ENCODE data around the gene GPI.

- TF ChIP-seq, protein P1, sequence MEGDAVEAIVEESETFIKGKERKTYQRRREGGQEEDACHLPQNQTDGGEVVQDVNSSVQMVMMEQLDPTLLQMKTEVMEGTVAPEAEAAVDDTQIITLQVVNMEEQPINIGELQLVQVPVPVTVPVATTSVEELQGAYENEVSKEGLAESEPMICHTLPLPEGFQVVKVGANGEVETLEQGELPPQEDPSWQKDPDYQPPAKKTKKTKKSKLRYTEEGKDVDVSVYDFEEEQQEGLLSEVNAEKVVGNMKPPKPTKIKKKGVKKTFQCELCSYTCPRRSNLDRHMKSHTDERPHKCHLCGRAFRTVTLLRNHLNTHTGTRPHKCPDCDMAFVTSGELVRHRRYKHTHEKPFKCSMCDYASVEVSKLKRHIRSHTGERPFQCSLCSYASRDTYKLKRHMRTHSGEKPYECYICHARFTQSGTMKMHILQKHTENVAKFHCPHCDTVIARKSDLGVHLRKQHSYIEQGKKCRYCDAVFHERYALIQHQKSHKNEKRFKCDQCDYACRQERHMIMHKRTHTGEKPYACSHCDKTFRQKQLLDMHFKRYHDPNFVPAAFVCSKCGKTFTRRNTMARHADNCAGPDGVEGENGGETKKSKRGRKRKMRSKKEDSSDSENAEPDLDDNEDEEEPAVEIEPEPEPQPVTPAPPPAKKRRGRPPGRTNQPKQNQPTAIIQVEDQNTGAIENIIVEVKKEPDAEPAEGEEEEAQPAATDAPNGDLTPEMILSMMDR (conservative IDR thresholded peaks at IDR 0.05; ENCODE audit: low read depth, low read length): no peak
- TF ChIP-seq EZH2phosphoT487 (IDR thresholded peaks at IDR 0.05; ENCODE audit: borderline replicate concordance, low read length) (no peak), EZH2 (IDR thresholded peaks at IDR 0.05; ENCODE audit: low read length, unreplicated experiment) (no peak)
Observed at GRCh38 chr19:34356875-34357274, 8.1 kb upstream of the GPI start.

Measured in PC-3 (cell line).